Measurements from ENCODE around the gene SULT2B1. TPM values are rescaled to one million over a fixed set of nuclear protein-coding genes. Genes with fewer than 3 reads are reported as not detected.
"Not testable (repeated sequence)": the region's sequence is repeated elsewhere in the genome, so short reads cannot be mapped to it uniquely, and the experiment has no call there.

Gene SULT2B1
- total RNA-seq, 2 donors from 2014 or later: not detected

DNA sequence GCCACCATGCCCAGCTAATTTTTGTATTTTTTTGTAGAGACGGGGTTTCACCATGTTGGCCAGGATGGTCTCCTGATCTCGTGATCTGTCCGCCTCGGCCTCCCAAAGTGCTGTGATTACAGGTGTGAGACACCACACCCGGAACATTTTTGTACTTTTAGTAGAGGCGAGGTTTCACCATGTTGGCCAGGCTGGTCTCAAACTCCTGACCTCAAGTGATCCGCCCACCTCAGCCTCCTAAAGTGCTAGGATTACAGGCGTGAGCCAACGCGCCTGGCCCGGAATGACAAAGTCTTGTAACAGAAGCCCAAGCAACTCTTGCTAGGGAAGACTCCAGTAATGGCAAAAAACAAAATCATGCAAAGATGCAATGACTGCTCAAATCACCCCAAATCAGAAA is 80.3 kb downstream of the SULT2B1 start:
- H3K36me3 Mint-ChIP-seq; DNase-seq (ENCODE audit: low spot score in 2 of 2); ATAC-seq; H3K9me3 Mint-ChIP-seq: not testable (repeated sequence)
- H3K27ac Mint-ChIP-seq: peak overlapping the region; percentile 55 to 93

DNA sequence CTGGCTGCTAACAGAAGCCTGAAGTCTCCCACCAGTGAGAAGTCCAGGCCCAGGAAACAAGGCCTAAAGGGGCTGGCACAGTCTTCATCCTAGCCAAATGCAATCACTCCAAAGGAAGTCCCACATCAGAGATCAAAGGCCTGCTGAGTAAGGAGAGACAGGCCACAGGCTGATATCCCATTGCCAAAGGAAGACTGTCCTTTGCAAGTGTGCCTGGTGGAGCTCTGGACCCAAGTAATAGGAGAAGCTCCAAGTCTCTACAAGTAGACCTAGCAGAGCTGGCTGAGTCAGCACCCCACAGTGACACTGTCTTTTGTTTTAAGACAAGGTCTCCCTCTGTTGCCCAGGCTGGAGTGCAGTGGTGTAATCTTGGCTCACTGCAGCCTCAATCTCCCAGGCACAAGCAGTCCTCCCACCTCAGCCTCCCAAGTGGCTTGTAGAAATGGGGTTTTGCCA is 80.7 kb downstream of the SULT2B1 start:
- Mint-ChIP-seq H3K9me3 (peaks cover 0 to 3% of the 10 kb centered on the region in 2 donors), H3K27ac (peak overlapping the region; percentile 55 to 93), H3K36me3 (peaks cover 4 to 9% of the 10 kb centered on the region in 2 donors)
- ATAC-seq (no peak), DNase-seq (ENCODE audit: low spot score in 2 of 2) (no peak)

DNA sequence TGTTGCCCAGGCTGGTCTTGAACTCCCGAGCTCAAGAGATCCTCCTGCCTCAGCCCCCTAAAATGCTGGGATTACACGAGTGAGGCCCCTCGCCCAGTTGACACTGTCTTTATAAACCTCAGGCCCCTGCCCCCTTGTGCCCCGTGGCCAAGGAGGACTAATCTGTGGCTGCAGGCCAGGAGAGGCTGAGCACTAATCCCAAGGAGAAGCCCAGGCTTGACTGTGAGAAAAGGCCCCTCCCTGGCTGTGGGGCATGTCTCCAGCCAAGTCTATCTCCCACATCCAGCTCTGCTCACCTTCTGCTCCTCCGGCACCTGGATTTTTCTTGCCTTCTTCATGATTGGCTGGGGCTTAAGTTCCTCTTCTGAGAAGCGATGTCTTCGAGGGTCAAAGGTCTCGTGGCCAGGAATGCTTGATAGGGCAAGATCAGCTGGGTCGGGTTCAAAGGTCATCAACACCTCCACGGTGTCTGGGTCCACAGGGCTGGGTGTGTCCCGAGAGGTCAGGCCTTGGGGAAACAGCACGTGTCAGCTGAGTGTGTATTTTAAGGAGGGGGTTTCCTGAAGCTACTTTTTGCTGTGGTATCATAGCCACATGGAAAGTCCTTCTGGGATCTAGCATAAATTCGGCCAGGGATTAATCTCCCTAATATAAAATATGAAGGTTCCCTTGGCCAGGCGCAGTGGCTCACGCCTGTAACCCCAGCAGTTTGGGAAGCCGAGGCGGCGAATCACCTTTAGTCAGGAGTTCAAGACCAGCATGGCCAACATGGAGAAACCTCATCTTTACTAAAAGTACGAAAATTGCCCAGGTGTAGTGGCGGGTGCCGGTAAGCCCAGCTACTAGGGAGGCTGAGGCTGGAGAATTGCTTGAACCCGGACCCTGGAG is 81.4 kb downstream of the SULT2B1 start:
- peak overlapping the region in 1 of 2 donors; percentile 93 for H3K27ac Mint-ChIP-seq
- no peak for DNase-seq (ENCODE audit: low spot score in 2 of 2)
- H3K36me3 Mint-ChIP-seq: peaks cover 4 to 16% of the 10 kb centered on the region in 2 donors
- no peak for ATAC-seq
- H3K9me3 Mint-ChIP-seq: peaks cover 0 to 7% of the 10 kb centered on the region in 2 donors

DNA sequence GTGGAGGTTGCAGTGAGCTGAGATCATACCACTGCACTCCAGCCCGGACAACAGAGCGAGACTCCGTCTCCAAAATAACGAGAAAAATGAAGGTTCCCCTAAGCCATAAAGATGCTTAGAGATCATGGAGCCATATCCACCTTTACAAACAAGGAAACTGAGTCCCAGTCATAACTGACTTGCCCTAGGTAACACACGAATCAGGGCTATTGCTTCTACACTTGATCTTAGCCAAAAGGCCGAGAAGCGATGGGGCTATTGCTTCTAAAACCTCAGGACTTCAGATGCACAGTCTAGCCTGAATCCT is 82.0 kb downstream of the SULT2B1 start:
- no peak for DNase-seq (ENCODE audit: low spot score in 2 of 2)
- Mint-ChIP-seq H3K9me3 (peaks cover 0 to 11% of the 10 kb centered on the region in 2 donors), H3K27ac (peak overlapping the region; percentile 72 to 93), H3K36me3 (peaks cover 4 to 22% of the 10 kb centered on the region in 2 donors)
- no peak for ATAC-seq

DNA sequence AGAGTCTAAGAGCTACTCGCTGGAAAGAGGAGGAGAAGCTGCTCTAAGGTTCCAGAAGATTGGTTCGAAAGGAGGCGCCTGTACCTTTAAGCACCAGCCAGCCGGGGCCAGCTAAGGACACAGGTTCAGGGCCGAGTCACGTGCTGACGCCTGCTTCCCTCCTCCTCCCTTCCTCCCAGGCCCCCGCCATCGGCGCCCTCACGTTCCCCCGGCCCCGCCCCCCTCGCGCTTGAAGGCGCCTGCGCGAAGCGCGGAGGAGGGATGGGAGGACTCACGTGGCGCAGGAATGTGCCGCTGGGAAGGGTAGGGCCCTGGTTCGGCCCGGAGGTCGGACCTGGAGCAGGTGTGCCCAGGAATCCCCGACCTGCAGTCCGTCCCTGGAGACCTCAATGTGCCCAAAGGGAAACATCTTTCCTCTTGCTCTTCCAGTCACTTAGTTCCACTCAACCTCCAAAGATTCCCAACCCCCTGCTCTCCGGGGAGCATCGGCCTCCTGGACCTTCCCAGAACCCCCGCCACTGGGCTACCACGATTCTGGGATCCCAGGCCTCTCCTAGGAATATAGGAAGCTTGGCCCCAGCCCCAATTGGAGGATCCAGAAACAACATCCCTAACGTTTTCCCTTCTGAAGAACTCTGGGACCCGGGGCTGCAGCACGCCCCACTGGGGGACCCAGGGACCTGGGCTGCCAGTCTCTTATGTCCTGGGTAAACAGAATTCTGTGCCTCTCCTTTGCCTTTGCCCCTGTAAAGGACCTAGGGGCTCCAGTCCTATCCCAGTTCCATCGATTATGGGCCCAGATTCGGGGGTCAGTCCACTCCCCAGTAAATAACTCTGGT is 82.7 kb downstream of the SULT2B1 start:
- Mint-ChIP-seq H3K9me3 (peaks cover 0 to 11% of the 10 kb centered on the region in 2 donors), H3K36me3 (peaks cover under 1 to 22% of the 10 kb centered on the region in 2 donors)

DNA sequence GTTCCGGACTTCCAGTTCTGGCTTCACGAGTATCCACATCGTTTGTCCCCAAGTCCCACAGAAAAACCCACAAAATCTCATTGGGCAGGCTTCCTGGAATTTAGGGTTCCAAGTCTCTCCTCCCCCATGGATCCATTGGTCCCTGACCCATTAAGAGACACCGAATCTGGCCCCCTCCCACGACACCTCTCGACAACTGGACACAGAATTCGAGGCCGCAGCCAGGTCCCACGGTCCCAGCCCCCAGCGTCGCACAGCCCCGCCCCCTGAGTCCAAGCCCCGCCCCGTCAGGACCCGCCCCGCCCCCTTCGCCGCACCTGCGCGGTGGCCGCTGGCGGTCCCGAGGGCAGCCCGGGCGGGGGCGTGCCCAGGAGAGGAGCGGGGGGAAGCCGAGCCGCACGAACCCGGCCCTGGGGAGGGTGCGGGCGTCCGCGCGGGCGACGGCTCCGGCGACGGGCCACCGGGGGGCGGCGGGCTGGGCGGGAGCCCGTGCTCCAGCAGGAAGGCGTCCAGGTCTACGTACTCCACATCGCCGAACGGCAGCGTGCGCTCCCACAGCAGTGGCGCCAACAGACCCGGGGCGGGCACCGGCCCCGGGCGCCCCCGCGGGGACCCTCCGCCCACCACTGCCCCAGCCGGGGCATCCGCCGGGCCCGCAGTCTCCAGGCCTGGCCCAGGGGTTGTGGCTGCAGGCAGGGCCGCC is 83.4 kb downstream of the SULT2B1 start:
- peak; percentile 25 to 30 for ATAC-seq
- Mint-ChIP-seq H3K27ac (peak overlapping the region; percentile 72 to 93), H3K9me3 (peaks cover 0 to 11% of the 10 kb centered on the region in 2 donors), H3K36me3 (peaks cover 0 to 17% of the 10 kb centered on the region in 2 donors)
- peak; percentile 80 to 81 for DNase-seq (ENCODE audit: low spot score in 2 of 2)

More for the DNA sequence above, 82.7 kb downstream of the SULT2B1 start:
- ATAC-seq (peak; percentile 47 to 67), DNase-seq (ENCODE audit: low spot score in 2 of 2) (peak; percentile 92 to 93)
- peak overlapping the region; percentile 72 to 93 for H3K27ac Mint-ChIP-seq

DNA sequence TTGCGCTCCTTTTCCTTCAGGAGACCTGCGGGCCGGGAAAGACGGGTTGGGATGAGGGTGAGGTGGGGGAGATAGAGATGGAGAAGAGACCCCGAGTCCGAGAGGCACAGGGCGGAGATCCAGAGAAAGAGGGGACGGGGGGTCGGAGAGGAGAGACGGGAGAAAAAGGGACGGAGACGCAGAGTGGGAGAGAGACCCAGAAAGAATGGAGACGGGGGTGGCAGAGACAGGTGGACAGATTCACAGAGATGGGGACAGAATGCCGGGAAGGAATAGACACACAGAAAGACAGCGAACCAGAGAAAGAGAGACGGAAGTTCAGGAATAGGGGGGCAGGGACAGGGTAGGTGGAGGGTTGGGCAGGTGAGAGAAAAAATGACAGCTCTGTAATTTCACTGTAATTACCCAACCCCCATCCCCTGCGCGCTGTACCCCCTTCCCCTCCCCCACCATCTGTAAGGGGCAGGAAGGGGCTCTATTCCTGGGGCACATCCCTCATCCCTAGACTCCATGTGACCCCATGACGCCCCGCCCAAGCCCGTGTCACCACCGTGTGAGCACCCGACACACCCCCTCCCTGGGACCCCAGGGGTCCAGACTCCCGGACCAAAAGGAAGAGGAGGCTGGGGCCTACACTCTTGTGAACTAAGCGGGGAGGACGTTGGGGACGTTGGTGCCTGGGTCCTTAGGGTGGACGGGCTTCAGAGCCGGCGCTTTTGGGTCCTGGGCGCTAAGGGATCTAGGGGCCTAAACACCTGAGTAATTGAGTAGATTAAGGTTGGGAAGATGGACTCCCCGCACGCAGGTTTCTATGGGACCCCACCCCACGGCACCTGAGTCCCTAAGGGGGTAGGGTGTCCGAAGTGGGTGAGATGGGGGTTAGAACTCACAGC is 84.2 kb downstream of the SULT2B1 start:
- no peak for DNase-seq (ENCODE audit: low spot score in 2 of 2)
- Mint-ChIP-seq H3K9me3 (peaks cover 0 to 11% of the 10 kb centered on the region in 2 donors), H3K36me3 (peaks cover 0 to 16% of the 10 kb centered on the region in 2 donors), H3K27ac (peak overlapping the region; percentile 18 to 71)
- ATAC-seq: no peak

DNA sequence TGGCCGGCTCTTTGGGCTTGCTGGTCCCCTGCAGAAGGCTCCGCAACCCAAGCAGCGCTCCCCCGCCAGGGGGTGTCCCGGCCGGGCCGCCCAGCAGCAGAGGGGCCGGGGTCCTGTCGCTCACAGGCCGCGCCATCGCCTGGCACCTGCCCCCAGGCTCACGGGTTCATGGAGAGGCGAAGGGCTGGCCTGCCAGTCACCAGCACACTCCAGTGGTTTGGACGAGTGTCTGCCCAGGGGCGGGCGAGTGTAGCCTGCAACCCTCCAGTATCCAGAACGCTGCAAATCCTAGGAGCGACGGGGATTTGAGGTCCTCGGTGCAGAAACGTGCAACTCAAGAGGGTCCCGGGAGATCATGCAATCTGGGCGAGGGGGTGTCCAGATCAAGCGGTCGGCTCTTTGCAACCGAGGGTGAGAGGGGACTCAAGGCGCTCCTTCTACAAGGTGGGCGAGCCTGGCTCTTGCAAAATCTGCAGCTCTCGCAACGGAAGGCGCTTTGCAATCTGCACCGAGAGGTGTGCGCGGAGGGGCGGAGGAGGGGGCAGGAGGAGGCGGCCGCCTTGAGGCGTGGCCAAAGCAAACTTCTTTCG is 85.0 kb downstream of the SULT2B1 start, which contains the start of gene DBP:
TSS of gene DBP (minus strand) at position 521 of the 590 bp plus-strand sequence. CDS start at position 136, 385 bp downstream.
- peaks cover 0 to 11% of the 10 kb centered on the region in 2 donors for H3K9me3 Mint-ChIP-seq
- peaks cover 0 to 16% of the 10 kb centered on the region in 2 donors for H3K36me3 Mint-ChIP-seq
- peak in 1 of 2 donors; percentile 69 for DNase-seq (ENCODE audit: low spot score in 2 of 2)

DNA sequence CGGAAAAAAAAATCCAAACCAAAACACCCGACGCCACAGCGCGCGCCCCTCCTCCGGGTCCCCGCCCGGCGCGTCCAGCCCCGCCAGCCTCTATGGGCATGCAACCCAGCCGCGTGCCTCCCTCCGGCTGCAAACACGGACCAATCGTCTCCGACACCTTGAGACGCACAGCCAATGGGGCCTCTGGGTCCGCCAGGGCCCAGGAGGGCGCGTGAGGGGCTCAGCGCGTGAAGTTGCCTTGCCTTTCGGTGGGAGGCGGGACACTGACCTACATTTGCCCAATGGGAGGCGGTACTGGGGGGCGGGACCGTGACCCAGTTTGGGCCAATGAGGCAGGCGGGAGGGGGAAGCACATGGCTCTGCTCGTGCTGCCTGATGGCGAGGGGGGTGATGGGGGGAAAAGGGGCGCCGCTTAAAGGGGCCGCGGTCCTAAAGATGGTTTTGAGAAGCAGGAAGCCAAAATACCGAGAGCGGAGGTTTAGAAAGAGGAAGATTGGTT is 85.5 kb downstream of the SULT2B1 start:
- Mint-ChIP-seq H3K9me3 (peaks cover 0 to 11% of the 10 kb centered on the region in 2 donors), H3K27ac (peak overlapping the region; percentile 91 to 100), H3K36me3 (peaks cover 0 to 16% of the 10 kb centered on the region in 2 donors)
- DNase-seq (ENCODE audit: low spot score in 2 of 2) (peak; percentile 88 to 97), ATAC-seq (peak; percentile 52 to 85)

More for the DNA sequence above, 85.0 kb downstream of the SULT2B1 start, which contains the start of gene DBP:
- peak in 1 of 2 donors; percentile 3 for ATAC-seq
- peak within 1 kb of the TSS; percentile 91 to 100 for H3K27ac Mint-ChIP-seq

DNA sequence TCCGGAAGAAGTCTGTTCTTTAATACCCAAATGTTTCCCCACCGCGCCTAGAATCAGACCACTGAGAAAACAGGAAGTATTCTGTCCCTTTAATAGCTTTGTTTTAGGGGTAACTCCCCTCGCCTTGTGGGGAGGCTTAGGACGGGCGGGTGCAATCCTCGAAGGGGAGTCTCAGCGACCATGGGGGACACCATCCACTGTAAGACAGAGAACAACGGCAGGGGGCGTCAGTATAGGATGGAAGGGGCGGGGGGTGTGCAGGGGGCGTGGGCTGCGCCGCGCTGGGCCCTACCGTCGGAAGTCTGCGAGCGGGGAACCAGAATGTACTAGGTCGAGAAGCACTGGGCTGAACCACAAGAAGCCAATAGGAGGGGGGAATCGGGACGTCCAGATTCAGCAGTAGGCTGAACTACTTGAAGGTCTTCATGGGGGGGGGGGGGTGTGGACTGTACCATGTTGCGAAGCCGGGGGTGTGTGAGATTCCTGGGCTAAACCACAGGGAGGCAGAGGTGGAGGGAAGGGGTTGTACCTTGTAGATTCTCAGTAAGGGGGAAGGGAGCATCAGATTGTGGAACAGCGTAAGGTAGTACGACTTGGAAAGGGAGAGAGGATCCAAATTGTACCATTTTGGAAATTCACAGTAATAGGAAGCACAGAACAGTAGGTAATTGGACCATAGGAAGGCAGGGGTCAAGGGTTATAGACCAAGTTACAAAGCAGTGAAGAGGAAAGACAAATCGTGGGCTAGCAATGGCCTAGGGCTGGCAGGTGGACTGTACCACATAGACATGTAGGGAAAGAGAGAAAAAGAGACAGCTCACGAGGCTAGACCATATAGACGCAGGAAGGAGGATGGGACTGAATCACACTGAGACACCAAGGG is 86.2 kb downstream of the SULT2B1 start:
- H3K36me3 Mint-ChIP-seq: peaks cover 0 to 16% of the 10 kb centered on the region in 2 donors
- DNase-seq (ENCODE audit: low spot score in 2 of 2) (peak; percentile 64 to 66), ATAC-seq (peak; percentile 21 to 25)
- H3K27ac Mint-ChIP-seq: peak overlapping the region; percentile 91 to 100
- H3K9me3 Mint-ChIP-seq: peaks cover 0 to 11% of the 10 kb centered on the region in 2 donors

DNA sequence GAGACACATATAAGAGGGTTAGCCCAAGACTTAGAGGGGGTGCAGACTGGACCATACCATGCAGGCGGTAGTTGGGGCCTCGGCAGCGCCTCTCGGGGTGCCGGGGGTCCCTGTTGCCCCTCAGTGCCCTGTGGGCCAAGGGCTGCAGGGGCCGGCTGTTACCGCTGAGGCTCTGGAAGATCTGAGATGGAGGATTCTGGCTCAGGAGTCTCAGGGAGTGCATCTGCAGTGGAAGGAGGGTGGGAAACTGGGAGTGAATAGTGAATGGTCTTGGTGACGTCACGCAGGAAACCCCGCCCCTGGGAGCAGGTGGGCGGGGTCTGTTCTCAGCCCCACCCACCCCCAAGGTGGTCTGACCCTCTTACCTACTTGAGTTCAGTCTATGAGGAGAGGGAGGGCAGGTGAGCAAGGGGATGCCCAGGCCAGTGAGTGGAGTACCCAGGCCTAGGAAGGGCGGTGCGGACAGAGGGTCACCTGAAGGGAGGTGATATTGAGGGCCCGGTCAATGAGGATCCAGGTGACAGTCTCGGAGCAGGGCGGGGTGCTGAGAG is 86.9 kb downstream of the SULT2B1 start:
- no peak for DNase-seq (ENCODE audit: low spot score in 2 of 2)
- peak overlapping the region; percentile 11 to 91 for H3K27ac Mint-ChIP-seq
- no peak for ATAC-seq
- H3K9me3 Mint-ChIP-seq: peaks cover 0 to 11% of the 10 kb centered on the region in 2 donors
- peaks cover 0 to 16% of the 10 kb centered on the region in 2 donors for H3K36me3 Mint-ChIP-seq

DNA sequence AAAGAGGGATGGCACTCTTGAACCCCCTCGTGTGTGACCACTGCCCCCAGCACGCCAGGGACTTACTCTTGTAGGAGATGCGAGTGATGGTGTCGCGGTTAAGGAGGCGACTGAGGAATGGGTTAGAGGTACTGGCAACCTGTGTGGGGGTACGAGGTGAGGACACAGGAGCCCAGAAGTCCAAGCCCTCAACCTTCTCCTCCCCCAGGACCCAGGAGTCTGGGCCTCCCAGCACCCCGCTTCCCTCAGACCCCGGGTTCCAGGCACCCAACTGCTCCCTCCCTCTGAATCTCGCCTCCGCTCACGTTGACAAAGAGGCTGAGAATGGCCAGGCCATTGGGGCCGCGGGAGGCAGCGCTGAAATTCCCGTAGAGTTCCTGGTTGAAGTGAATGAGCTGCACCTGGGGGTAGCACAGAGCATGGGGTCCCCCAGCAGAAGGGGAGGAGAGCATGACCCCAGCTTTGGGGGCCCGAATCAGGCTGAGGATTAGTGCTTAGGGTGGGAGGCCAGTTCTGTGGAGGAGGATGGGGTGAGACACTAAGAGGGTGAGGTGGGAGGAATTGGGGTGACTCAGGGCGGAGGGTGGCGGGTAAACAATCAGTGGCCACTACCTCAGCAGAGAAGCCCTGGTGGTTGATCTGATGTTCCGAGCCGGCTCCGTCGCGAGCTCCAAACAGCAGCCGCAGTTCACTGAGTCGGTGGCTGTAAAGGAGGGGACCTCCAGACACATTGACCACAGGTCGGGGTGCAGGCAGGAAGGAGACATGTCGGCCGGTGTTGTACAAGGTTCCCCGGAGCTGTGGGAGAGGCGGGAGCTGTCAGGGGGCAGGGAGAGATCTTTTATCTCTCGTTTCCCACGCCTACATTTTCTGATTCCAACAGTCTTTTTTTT is 87.8 kb downstream of the SULT2B1 start:
- no peak for ATAC-seq
- Mint-ChIP-seq H3K9me3 (peaks cover 0 to 11% of the 10 kb centered on the region in 2 donors), H3K27ac (no peak overlapping the region), H3K36me3 (peaks cover 0 to 16% of the 10 kb centered on the region in 2 donors)
- DNase-seq (ENCODE audit: low spot score in 2 of 2): no peak

DNA sequence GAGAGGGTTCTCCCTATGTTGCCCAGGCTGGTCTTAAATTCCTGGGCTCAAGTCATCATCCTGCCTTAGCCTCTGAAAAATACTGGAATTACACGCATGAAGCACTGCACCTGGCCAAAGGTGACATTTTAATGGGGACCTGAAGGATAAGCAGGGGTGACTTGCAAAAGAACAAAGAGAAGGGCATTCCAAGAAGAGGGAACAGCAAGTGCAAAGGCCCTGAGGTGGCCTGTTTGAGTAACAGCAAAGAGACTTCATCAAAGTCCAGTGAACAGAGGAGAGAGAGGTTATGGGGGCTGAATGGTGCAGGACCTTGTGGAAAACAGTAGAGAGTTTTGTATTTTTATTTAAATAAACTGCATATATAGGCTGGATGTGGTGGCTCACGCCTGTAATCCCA is 89.9 kb downstream of the SULT2B1 start:
- DNase-seq (ENCODE audit: low spot score in 2 of 2) (no peak), ATAC-seq (no peak)
- Mint-ChIP-seq H3K36me3 (peaks cover 0 to 16% of the 10 kb centered on the region in 2 donors), H3K9me3 (peaks cover 0 to 11% of the 10 kb centered on the region in 2 donors), H3K27ac (no peak overlapping the region)
